ENCODE measurements around the gene PCDHA9. TPM values are rescaled to one million over a fixed set of nuclear protein-coding genes. Genes with fewer than 3 reads are reported as not detected.

The PCDHA9 gene
- total RNA-seq, 1 experiment from 2014 or later: not detected

DNA sequence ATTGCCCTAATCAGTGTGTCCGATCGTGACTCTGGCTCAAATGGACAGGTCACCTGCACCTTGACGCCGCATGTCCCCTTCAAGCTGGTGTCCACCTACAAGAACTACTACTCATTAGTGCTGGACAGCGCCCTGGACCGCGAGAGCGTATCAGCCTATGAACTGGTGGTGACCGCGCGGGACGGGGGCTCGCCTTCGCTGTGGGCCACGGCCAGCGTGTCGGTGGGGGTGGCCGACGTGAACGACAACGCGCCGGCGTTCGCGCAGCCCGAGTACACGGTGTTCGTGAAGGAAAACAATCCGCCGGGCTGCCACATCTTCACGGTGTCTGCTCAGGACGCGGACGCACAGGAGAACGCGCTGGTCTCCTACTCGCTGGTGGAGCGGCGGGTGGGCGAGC is 35.2 kb downstream of the PCDHA9 start:
- TF ChIP-seq, protein P1, sequence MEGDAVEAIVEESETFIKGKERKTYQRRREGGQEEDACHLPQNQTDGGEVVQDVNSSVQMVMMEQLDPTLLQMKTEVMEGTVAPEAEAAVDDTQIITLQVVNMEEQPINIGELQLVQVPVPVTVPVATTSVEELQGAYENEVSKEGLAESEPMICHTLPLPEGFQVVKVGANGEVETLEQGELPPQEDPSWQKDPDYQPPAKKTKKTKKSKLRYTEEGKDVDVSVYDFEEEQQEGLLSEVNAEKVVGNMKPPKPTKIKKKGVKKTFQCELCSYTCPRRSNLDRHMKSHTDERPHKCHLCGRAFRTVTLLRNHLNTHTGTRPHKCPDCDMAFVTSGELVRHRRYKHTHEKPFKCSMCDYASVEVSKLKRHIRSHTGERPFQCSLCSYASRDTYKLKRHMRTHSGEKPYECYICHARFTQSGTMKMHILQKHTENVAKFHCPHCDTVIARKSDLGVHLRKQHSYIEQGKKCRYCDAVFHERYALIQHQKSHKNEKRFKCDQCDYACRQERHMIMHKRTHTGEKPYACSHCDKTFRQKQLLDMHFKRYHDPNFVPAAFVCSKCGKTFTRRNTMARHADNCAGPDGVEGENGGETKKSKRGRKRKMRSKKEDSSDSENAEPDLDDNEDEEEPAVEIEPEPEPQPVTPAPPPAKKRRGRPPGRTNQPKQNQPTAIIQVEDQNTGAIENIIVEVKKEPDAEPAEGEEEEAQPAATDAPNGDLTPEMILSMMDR (IDR thresholded peaks at IDR 0.05; ENCODE audit: insufficient read depth in 1 of 2, low read depth in 1 of 2, low read length in 1 of 2, severe bottlenecking in 1 of 2, unreplicated experiment in 1 of 2): no peak
- CTCF ChIA-PET: no interaction called here
- no peaks in the 10 kb centered on the region for H3K4me1 Mint-ChIP-seq (ENCODE audit: low read depth, unreplicated experiment)

DNA sequence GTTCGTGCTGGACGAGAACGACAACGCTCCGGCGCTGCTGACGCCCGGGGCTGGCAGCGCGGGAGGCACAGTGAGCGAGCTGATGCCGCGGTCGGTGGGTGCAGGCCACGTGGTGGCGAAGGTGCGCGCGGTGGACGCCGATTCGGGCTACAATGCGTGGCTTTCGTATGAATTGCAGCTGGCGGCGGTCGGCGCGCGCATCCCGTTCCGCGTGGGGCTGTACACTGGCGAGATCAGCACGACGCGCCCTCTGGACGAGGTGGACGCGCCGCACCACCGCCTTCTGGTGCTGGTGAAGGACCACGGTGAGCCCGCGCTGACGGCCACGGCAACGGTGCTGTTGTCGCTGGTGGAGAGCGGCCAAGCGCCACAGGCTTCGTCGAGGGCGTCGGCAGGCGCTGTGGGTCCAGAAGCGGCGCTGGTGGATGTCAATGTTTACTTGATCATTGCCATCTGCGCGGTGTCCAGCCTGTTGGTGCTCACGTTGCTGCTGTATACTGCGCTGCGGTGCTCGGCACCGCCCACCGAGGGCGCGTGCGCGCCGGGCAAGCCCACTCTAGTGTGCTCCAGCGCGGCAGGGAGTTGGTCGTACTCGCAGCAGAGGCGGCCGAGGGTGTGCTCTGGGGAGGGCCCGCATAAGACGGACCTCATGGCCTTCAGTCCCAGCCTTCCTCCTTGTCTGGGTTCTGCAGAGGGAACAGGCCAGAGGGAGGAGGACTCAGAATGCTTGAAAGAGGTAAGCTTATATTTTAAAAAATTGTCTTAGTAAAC is 35.9 kb downstream of the PCDHA9 start:
- POLR2A ChIA-PET: no interaction called here
- CTCF ChIA-PET: no interaction called here
- Mint-ChIP-seq H3K27me3 (ENCODE audit: insufficient read depth, unreplicated experiment) (no peaks in the 10 kb centered on the region), H3K4me3 (ENCODE audit: unreplicated experiment) (no peak overlapping the region), H3K27ac (ENCODE audit: unreplicated experiment) (no peak overlapping the region), H3K36me3 (ENCODE audit: insufficient read depth, unreplicated experiment) (no peaks in the 10 kb centered on the region), H3K4me1 (ENCODE audit: low read depth, unreplicated experiment) (no peaks in the 10 kb centered on the region), H3K9me3 (ENCODE audit: unreplicated experiment) (peaks cover 15% of the 10 kb centered on the region)
- Histone ChIP-seq H3K4me3 (ENCODE audit: low read depth, low read length) (no peak overlapping the region), H3K4me1 (no peaks in the 10 kb centered on the region), H3K36me3 (ENCODE audit: control insufficient read depth, insufficient read depth, low read length) (no peaks in the 10 kb centered on the region), H3K27me3 (replicated peaks; ENCODE audit: control insufficient read depth, insufficient read depth, low read length) (no peaks in the 10 kb centered on the region), H3K9me3 (no peaks in the 10 kb centered on the region; the same call in 1 of the 2 replicates)
- DNase-seq: no peak
- intact Hi-C loops (cut with micrococcal nuclease; ENCODE audit: unreplicated experiment): no loop called here
- BruUV-seq (replicated peaks): no TSS peak
- TF ChIP-seq, protein P1 (IDR thresholded peaks at IDR 0.05; ENCODE audit: insufficient read depth in 1 of 2, low read depth in 1 of 2, low read length in 1 of 2, severe bottlenecking in 1 of 2, unreplicated experiment in 1 of 2): no peak

More for the DNA sequence above, 35.2 kb downstream of the PCDHA9 start:
- Histone ChIP-seq H3K36me3 (ENCODE audit: control insufficient read depth, insufficient read depth, low read length) (no peaks in the 10 kb centered on the region), H3K9me3 (no peaks in the 10 kb centered on the region; the same call in 1 of the 2 replicates), H3K4me3 (ENCODE audit: low read depth, low read length) (no peak overlapping the region), H3K4me1 (no peaks in the 10 kb centered on the region), H3K27me3 (replicated peaks; ENCODE audit: control insufficient read depth, insufficient read depth, low read length) (no peaks in the 10 kb centered on the region)
- intact Hi-C loops (cut with micrococcal nuclease; ENCODE audit: unreplicated experiment): no loop called here
- H3K9me3 Mint-ChIP-seq (ENCODE audit: unreplicated experiment): peaks cover 15% of the 10 kb centered on the region
- H3K4me3 Mint-ChIP-seq (ENCODE audit: unreplicated experiment): no peak overlapping the region
- no peak overlapping the region for H3K27ac Mint-ChIP-seq (ENCODE audit: unreplicated experiment)
- POLR2A ChIA-PET: no interaction called here
- no peaks in the 10 kb centered on the region for H3K27me3 Mint-ChIP-seq (ENCODE audit: insufficient read depth, unreplicated experiment)
- no TSS peak for BruUV-seq (replicated peaks)
- no peaks in the 10 kb centered on the region for H3K36me3 Mint-ChIP-seq (ENCODE audit: insufficient read depth, unreplicated experiment)
- no peak for DNase-seq

Other genes with a start within 250 kb of the PCDHA9 start
- gene CD14, start 215.2 kb upstream of the PCDHA9 start, total RNA-seq (2022): 11.5 and 13.3 TPM in 2 replicates
- 37.8 and 46.4 TPM in 2 replicates for gene TMCO6, start 208.9 kb upstream of the PCDHA9 start, total RNA-seq (2022)
- 88.7 and 99.4 TPM in 2 replicates for gene NDUFA2, start 200.8 kb upstream of the PCDHA9 start, total RNA-seq (2022)
- 111 and 112 TPM in 2 replicates for gene IK, start 200.6 kb upstream of the PCDHA9 start, total RNA-seq (2022)
- gene WDR55, start 183.5 kb upstream of the PCDHA9 start, total RNA-seq (2022): 38.8 and 40.2 TPM in 2 replicates
- 1.8 TPM in 2 replicates for gene DND1, start 174.8 kb upstream of the PCDHA9 start, total RNA-seq (2022)
- 82.4 and 83.5 TPM in 2 replicates for gene HARS1, start 157.0 kb upstream of the PCDHA9 start, total RNA-seq (2022)
- gene HARS2, start 156.9 kb upstream of the PCDHA9 start, total RNA-seq (2022): 36.5 and 38.6 TPM in 2 replicates
- 73.1 and 76.6 TPM in 2 replicates for gene ZMAT2, start 147.9 kb upstream of the PCDHA9 start, total RNA-seq (2022)
- 0.07 TPM in 1 of 2 replicates, not detected in the other for gene PCDHA1, start 62.2 kb upstream of the PCDHA9 start, total RNA-seq (2022)
- not detected in 2 replicates for gene PCDHA2, start 53.5 kb upstream of the PCDHA9 start, total RNA-seq (2022)
- not detected in 2 replicates for gene PCDHA3, start 47.3 kb upstream of the PCDHA9 start, total RNA-seq (2022)
- gene PCDHA4, start 41.3 kb upstream of the PCDHA9 start, total RNA-seq (2022): 0.07 TPM in 1 of 2 replicates, not detected in the other
- gene PCDHA5, start 26.8 kb upstream of the PCDHA9 start, total RNA-seq (2022): not detected in 2 replicates
- 0.09 TPM in 1 of 2 replicates, not detected in the other for gene PCDHA6, start 20.4 kb upstream of the PCDHA9 start, total RNA-seq (2022)
- not detected in 2 replicates for gene PCDHA7, start 14.1 kb upstream of the PCDHA9 start, total RNA-seq (2022)
- not detected in 2 replicates for gene PCDHA8, start 7.2 kb upstream of the PCDHA9 start, total RNA-seq (2022)
- gene PCDHA10, start 7.5 kb downstream of the PCDHA9 start, total RNA-seq (2022): 0.02 and 0.07 TPM in 2 replicates
- not detected in 2 replicates for gene PCDHA11, start 20.6 kb downstream of the PCDHA9 start, total RNA-seq (2022)
- not detected in 2 replicates for gene PCDHA12, start 26.9 kb downstream of the PCDHA9 start, total RNA-seq (2022)
- gene PCDHA13, start 33.7 kb downstream of the PCDHA9 start, total RNA-seq (2022): not detected in 2 replicates
- gene PCDHAC1, start 77.9 kb downstream of the PCDHA9 start, total RNA-seq (2022): not detected in 2 replicates
- not detected in 2 replicates for gene PCDHAC2, start 118.1 kb downstream of the PCDHA9 start, total RNA-seq (2022)
- not detected in 2 replicates for gene PCDHB1, start 203.0 kb downstream of the PCDHA9 start, total RNA-seq (2022)
- gene PCDHB2, start 246.2 kb downstream of the PCDHA9 start, total RNA-seq (2022): 0.20 and 0.21 TPM in 2 replicates